ENCODE measurements around the gene EPB41L4B. TPM values are rescaled to one million over a fixed set of nuclear protein-coding genes. Genes with fewer than 3 reads are reported as not detected.

EPB41L4B gene
- total and polyA plus RNA-seq, 2 of the 13 experiments (the other 11 are each of a cell fraction or from before 2014, with no cell fraction given), result 17.6 to 22.1 TPM

GRCh38 chr9:109251776-109252106, 69.1 kb downstream of the EPB41L4B start:
- H3K79me2 ChIP-seq (ENCODE audit: insufficient read depth, low read length), result no peaks in the 10 kb centered on the region
- in situ Hi-C loops (cut with HindIII; ENCODE audit: extremely low pct_ligation_motif_present, low pct_unique_long_range_greater_than_20kb) (no loop called here), intact Hi-C loops (cut with micrococcal nuclease; ENCODE audit: unreplicated experiment) (loop anchor here (1.0 to 2.0 kb wide), 2 partner anchors 56 to 69 kb away; no protein-coding TSS in a partner anchor)
- H4K20me1 ChIP-seq (ENCODE audit: insufficient read depth, low read length), result no peaks in the 10 kb centered on the region
- H3K27me3 ChIP-seq (ENCODE audit: control insufficient read depth in 1 of 2, insufficient read depth in 2 of 2, low read length in 2 of 2), result no peaks in the 10 kb centered on the region
- peaks cover 1 to 15% of the 10 kb centered on the region in 2 experiments for H3K36me3 ChIP-seq (replicated peaks in 1 of 2; ENCODE audit: control insufficient read depth in 1 of 2, insufficient read depth in 2 of 2, low read length in 2 of 2)
- peak overlapping the region; percentile 62; the same call in 1 of the 2 replicates for H3K9ac ChIP-seq (ENCODE audit: insufficient read depth, low read depth, low read length)
- BruUV-seq (replicated peaks), result no TSS peak
- DNase-seq (ENCODE audit: low spot score) (no peak), ATAC-seq (no peak), FAIRE-seq (no peak)
- H3K4me2 ChIP-seq (ENCODE audit: low read depth, low read length), result peak overlapping the region; percentile 72
- ChIA-PET CTCF (ENCODE audit: low intra/inter-chr PET ratio, low total read pairs) (interaction anchor here (1.2 to 1.3 kb wide), 2 partner anchors 69 to 94 kb away, joined by 3 to 4 read pairs; partner anchors contain the start of gene EPB41L4B), POLR2A (interaction anchor here (0.7 to 3.2 kb wide), 8 partner anchors 13 to 226 kb away, joined by 3 to 17 read pairs (median 9); no protein-coding TSS in a partner anchor)
- no peaks in the 10 kb centered on the region for H3K9me3 ChIP-seq (ENCODE audit: low read length)
- H3K4me3 ChIP-seq (replicated peaks in 1 of 3; ENCODE audit: insufficient read depth in 1 of 3, low read depth in 2 of 3, low read length in 3 of 3), result peak overlapping the region in 1 of 3 experiments; percentile 42; a peak in 2 of 6 replicates
- WGBS (ENCODE audit: low lambda C conversion rate), result 51% methylated on average over 5 of the region's 5 CpGs
- H3K27ac ChIP-seq (ENCODE audit: extremely low read length, insufficient read depth, low read length), result peak overlapping the region; percentile 90
- no peak overlapping the region for H2AFZ ChIP-seq (ENCODE audit: low read length)
- H3K4me1 ChIP-seq (ENCODE audit: insufficient read depth, low read length), result peaks cover 62% of the 10 kb centered on the region
- no peak for TF ChIP-seq EEA1 (CRISPR knock-in tag; IDR thresholded peaks at IDR 0.05; ENCODE audit: borderline replicate concordance)
- TF ChIP-seq ZNF598 (CRISPR knock-in tag; IDR thresholded peaks at IDR 0.05; ENCODE audit: borderline replicate concordance), result no peak
- no peak for TF ChIP-seq ZNF580 (CRISPR knock-in tag; IDR thresholded peaks at IDR 0.05; ENCODE audit: borderline replicate concordance, low read depth)
- no peak for TF ChIP-seq ZNF850 (CRISPR knock-in tag; conservative IDR thresholded peaks at IDR 0.05)
- TF ChIP-seq ZBTB38 (CRISPR knock-in tag; IDR thresholded peaks at IDR 0.05), result 0 out of 2 replicates have a peak, but pooled peaks have one; percentile 17
- TF ChIP-seq ZNF335 (CRISPR knock-in tag; IDR thresholded peaks at IDR 0.05), result no peak
- TF ChIP-seq ZNF674 (CRISPR knock-in tag; IDR thresholded peaks at IDR 0.05; ENCODE audit: low read depth), result no peak
- TF ChIP-seq, protein P1, sequence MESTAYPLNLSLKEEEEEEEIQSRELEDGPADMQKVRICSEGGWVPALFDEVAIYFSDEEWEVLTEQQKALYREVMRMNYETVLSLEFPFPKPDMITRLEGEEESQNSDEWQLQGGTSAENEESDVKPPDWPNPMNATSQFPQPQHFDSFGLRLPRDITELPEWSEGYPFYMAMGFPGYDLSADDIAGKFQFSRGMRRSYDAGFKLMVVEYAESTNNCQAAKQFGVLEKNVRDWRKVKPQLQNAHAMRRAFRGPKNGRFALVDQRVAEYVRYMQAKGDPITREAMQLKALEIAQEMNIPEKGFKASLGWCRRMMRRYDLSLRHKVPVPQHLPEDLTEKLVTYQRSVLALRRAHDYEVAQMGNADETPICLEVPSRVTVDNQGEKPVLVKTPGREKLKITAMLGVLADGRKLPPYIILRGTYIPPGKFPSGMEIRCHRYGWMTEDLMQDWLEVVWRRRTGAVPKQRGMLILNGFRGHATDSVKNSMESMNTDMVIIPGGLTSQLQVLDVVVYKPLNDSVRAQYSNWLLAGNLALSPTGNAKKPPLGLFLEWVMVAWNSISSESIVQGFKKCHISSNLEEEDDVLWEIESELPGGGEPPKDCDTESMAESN (CRISPR knock-in tag; conservative IDR thresholded peaks at IDR 0.05), result no peak
- no peak for TF ChIP-seq HES4 (CRISPR knock-in tag; IDR thresholded peaks at IDR 0.05; ENCODE audit: borderline replicate concordance)
- no peak for TF ChIP-seq MTA3 (CRISPR knock-in tag; IDR thresholded peaks at IDR 0.05)
- TF ChIP-seq NFATC3 (CRISPR knock-in tag; IDR thresholded peaks at IDR 0.05), result no peak
- TF ChIP-seq, protein P2, sequence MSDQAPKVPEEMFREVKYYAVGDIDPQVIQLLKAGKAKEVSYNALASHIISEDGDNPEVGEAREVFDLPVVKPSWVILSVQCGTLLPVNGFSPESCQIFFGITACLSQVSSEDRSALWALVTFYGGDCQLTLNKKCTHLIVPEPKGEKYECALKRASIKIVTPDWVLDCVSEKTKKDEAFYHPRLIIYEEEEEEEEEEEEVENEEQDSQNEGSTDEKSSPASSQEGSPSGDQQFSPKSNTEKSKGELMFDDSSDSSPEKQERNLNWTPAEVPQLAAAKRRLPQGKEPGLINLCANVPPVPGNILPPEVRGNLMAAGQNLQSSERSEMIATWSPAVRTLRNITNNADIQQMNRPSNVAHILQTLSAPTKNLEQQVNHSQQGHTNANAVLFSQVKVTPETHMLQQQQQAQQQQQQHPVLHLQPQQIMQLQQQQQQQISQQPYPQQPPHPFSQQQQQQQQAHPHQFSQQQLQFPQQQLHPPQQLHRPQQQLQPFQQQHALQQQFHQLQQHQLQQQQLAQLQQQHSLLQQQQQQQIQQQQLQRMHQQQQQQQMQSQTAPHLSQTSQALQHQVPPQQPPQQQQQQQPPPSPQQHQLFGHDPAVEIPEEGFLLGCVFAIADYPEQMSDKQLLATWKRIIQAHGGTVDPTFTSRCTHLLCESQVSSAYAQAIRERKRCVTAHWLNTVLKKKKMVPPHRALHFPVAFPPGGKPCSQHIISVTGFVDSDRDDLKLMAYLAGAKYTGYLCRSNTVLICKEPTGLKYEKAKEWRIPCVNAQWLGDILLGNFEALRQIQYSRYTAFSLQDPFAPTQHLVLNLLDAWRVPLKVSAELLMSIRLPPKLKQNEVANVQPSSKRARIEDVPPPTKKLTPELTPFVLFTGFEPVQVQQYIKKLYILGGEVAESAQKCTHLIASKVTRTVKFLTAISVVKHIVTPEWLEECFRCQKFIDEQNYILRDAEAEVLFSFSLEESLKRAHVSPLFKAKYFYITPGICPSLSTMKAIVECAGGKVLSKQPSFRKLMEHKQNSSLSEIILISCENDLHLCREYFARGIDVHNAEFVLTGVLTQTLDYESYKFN (CRISPR knock-in tag; conservative IDR thresholded peaks at IDR 0.05), result no peak
- TF ChIP-seq CBFB (CRISPR knock-in tag; IDR thresholded peaks at IDR 0.05), result no peak
- TF ChIP-seq MATR3 (CRISPR knock-in tag; IDR thresholded peaks at IDR 0.05), result no peak
- TF ChIP-seq TEAD3 (CRISPR knock-in tag; optimal IDR thresholded peaks at IDR 0.05; ENCODE audit: borderline replicate concordance), result no peak
- TF ChIP-seq AHR (CRISPR knock-in tag; IDR thresholded peaks at IDR 0.05), result no peak
- TF ChIP-seq ZNF460 (CRISPR knock-in tag; IDR thresholded peaks at IDR 0.05; ENCODE audit: borderline replicate concordance), result no peak
- TF ChIP-seq SP4 (CRISPR knock-in tag; IDR thresholded peaks at IDR 0.05), result peak; percentile 47
- no peak for TF ChIP-seq ZNF496 (CRISPR knock-in tag; IDR thresholded peaks at IDR 0.05; ENCODE audit: insufficient replicate concordance)

All from HepG2 (cell line).